ENCODE data around the gene CCDC6. TPM values are rescaled to one million over a fixed set of nuclear protein-coding genes. Genes with fewer than 3 reads are reported as not detected.

CCDC6 gene
- polyA plus RNA-seq, 2 of the 4 experiments (the other 2 are of a cell fraction) = 21.4 to 43.5 TPM

- Histone ChIP-seq H3K4me3 (no peak overlapping the region), H3K9me3 (no peaks in the 10 kb centered on the region), H3K4me1 (peaks cover 3% of the 10 kb centered on the region; the same call in 1 of the 3 replicates), H3K27ac (no peak overlapping the region), H3K4me2 (no peak overlapping the region)
- WGBS (ENCODE audit: missing lambda C conversion rate) = 85% methylated on average over 4 of the region's 4 CpGs
- DNase-seq (ENCODE audit: low read depth in 1 of 2, low spot score in 1 of 2) = no peak
- FAIRE-seq = no peak
- ChIA-PET CTCF (interaction anchor here (3.1 kb wide), 1 partner anchor 15 kb away, joined by 12 read pairs; the partner anchor contains the start of gene CCDC6), POLR2A (no interaction called here)
- TF ChIP-seq BCL3 (IDR thresholded peaks at IDR 0.05) = no peak
- no peak for TF ChIP-seq FOSL2 (IDR thresholded peaks at IDR 0.05)
- TF ChIP-seq FOSL2 (CRISPR knock-in tag; IDR thresholded peaks at IDR 0.05) = no peak
- TF ChIP-seq REST (IDR thresholded peaks at IDR 0.05) = no peak
- TF ChIP-seq ZFP36 (IDR thresholded peaks at IDR 0.05; ENCODE audit: borderline replicate concordance, partially characterized antibody) = no peak
- TF ChIP-seq HEYL (CRISPR knock-in tag; IDR thresholded peaks at IDR 0.05) = no peak
- TF ChIP-seq CBX8 (IDR thresholded peaks at IDR 0.05) = no peak
- no peak for TF ChIP-seq POLR2A (IDR thresholded peaks at IDR 0.05; ENCODE audit: low read length)
- TF ChIP-seq, protein P1, sequence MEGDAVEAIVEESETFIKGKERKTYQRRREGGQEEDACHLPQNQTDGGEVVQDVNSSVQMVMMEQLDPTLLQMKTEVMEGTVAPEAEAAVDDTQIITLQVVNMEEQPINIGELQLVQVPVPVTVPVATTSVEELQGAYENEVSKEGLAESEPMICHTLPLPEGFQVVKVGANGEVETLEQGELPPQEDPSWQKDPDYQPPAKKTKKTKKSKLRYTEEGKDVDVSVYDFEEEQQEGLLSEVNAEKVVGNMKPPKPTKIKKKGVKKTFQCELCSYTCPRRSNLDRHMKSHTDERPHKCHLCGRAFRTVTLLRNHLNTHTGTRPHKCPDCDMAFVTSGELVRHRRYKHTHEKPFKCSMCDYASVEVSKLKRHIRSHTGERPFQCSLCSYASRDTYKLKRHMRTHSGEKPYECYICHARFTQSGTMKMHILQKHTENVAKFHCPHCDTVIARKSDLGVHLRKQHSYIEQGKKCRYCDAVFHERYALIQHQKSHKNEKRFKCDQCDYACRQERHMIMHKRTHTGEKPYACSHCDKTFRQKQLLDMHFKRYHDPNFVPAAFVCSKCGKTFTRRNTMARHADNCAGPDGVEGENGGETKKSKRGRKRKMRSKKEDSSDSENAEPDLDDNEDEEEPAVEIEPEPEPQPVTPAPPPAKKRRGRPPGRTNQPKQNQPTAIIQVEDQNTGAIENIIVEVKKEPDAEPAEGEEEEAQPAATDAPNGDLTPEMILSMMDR (IDR thresholded peaks at IDR 0.05) = no peak
- TF ChIP-seq, protein P2, sequence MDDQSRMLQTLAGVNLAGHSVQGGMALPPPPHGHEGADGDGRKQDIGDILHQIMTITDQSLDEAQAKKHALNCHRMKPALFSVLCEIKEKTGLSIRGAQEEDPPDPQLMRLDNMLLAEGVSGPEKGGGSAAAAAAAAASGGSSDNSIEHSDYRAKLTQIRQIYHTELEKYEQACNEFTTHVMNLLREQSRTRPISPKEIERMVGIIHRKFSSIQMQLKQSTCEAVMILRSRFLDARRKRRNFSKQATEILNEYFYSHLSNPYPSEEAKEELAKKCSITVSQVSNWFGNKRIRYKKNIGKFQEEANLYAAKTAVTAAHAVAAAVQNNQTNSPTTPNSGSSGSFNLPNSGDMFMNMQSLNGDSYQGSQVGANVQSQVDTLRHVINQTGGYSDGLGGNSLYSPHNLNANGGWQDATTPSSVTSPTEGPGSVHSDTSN (IDR thresholded peaks at IDR 0.05) = no peak
- TF ChIP-seq HDAC2 (IDR thresholded peaks at IDR 0.05) = no peak
- TF ChIP-seq NPAS2 (CRISPR knock-in tag; IDR thresholded peaks at IDR 0.05; ENCODE audit: borderline replicate concordance) = no peak
- TF ChIP-seq, protein P3, sequence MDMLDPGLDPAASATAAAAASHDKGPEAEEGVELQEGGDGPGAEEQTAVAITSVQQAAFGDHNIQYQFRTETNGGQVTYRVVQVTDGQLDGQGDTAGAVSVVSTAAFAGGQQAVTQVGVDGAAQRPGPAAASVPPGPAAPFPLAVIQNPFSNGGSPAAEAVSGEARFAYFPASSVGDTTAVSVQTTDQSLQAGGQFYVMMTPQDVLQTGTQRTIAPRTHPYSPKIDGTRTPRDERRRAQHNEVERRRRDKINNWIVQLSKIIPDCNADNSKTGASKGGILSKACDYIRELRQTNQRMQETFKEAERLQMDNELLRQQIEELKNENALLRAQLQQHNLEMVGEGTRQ (IDR thresholded peaks at IDR 0.05) = no peak
- TF ChIP-seq NR3C1 (IDR thresholded peaks at IDR 0.05) = no peak
- TF ChIP-seq ELK1 (IDR thresholded peaks at IDR 0.05; ENCODE audit: low read depth, low read length) = no peak
- no peak for TF ChIP-seq SMC3 (IDR thresholded peaks at IDR 0.05)
- no peak for TF ChIP-seq MAZ (IDR thresholded peaks at IDR 0.05; ENCODE audit: borderline replicate concordance, low read depth, low read length)
- TF ChIP-seq EHMT2 (IDR thresholded peaks at IDR 0.05; ENCODE audit: low read depth) = no peak
- no peak for TF ChIP-seq EP300 (IDR thresholded peaks at IDR 0.05)
- TF ChIP-seq KDM5A (IDR thresholded peaks at IDR 0.05) = no peak
- no peak for TF ChIP-seq ZSCAN20 (CRISPR knock-in tag; IDR thresholded peaks at IDR 0.05)
- ATAC-seq = no peak
Observed at GRCh38 chr10:59891936-59892335, 14.4 kb downstream of the CCDC6 start.

All from A549 (cell line).